ENCODE data around the gene PNLIPRP2.

DNA sequence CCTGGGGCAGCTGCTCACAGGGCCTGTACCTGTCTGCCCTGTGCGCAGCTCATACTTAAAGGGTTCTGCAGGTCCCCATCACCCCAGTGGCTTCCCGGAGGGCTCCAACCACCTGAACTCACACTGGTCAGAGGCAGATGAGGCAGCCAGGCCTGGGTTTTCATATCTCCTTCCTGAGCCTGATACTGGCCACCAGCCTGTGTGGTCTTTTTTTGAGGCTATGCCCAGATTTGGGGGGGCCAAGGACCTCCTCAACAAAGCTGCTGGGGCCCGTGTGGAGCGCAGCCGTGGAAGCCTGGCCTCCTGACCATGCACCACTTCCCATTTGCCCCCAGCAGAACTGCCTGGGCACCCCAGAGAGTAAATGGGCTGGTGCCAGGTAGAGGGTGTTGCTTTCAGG is 25.7 kb downstream of the PNLIPRP2 start:
- no peak for TF ChIP-seq CTCF (IDR thresholded peaks at IDR 0.05)
- TF ChIP-seq POLR2AphosphoS5 (IDR thresholded peaks at IDR 0.05) = no peak
- no peak for TF ChIP-seq POLR2A (IDR thresholded peaks at IDR 0.05; ENCODE audit: low read depth)
- TF ChIP-seq EP300 (IDR thresholded peaks at IDR 0.05) = no peak

All from esophagus muscularis mucosa (tissue), 4 donors.